HCT116 (cell line): ENCODE measurements around the gene GLOD4. TPM values are rescaled to one million over a fixed set of nuclear protein-coding genes. Genes with fewer than 3 reads are reported as not detected.

Source experiments
- ATAC-seq: fragments of 200-7000 bp; cut with Tn5 transposase; 2 replicates; pipeline ENCODE4 v1.9.1; 2020; ENCODE audit warnings: mild to moderate bottlenecking, moderate library complexity
- BruUV-seq: library from RNA; stranded (reverse); fragments of 400-500 nt; replicated peaks from 2 replicates; lab custom pipeline; 2021; lab: Mats Ljungman, UMichigan
- CTCF ChIA-PET: fragments of 300-600 bp; sonication (Branson Sonifier 250); formaldehyde crosslinking; loops from one replicate; lab custom pipeline; 2021; ENCODE audit warnings: antibody characterized with exemption; lab: Charles Lee
- POLR2A ChIA-PET: fragments of 300-600, 350-600 bp; sonication (Branson Sonifier 250); formaldehyde crosslinking; loops from one replicate; lab custom pipeline; 2021; ENCODE audit warnings: antibody characterized with exemption; lab: Charles Lee
- RAD21 ChIA-PET, 2 experiments: fragments of 300-600 bp; sonication (Branson Sonifier 250); formaldehyde crosslinking; loops; one replicate each; lab custom pipeline; 2023; ENCODE audit warnings: low total read pairs in 2 of 2; ENCODE audit not compliant: uncharacterized antibody in 2 of 2, unreplicated experiment in 2 of 2, low non-redundant PET in 1 of 2; lab: Charles Lee
- DNase-seq: peaks from one replicate; pipeline ENCODE4 v3.0.0-alpha.2; 2010; ENCODE audit warnings: low read depth, low spot score
- H2AFZ ChIP-seq: fragments of 200-600 bp; shearing (Covaris generic), sonication (generic); 2 replicates; pipeline ENCODE4 v1.6.1; 2017; ENCODE audit warnings: low read depth, mixed run types, mixed read lengths, antibody characterized with exemption, low read length; ENCODE audit not compliant: poor library complexity, severe bottlenecking
- H3K27ac ChIP-seq: 2 replicates; pipeline ENCODE4 v1.5.1; 2012; ENCODE audit warnings: low read depth, low read length
- H3K27me3 ChIP-seq: fragments of 200-600 bp; sonication (generic); 2 replicates; pipeline ENCODE4 v1.6.1; 2016; ENCODE audit warnings: mixed run types, low read length, mixed read lengths; ENCODE audit not compliant: insufficient read depth
- H3K36me3 ChIP-seq, 2 experiments: fragments of 200-500 bp in 1 of 2; fragments of 200-600 bp in 1 of 2; sonication (Bioruptor generic) in 1 of 2; sonication (generic) in 1 of 2; 2 replicates each; pipeline versions ENCODE4 v1.5.1 to v1.6.1; 2014 to 2016; ENCODE audit warnings: low read length in 2 of 2, inconsistent platforms in 1 of 2, mixed read lengths in 1 of 2, mixed run types in 1 of 2; ENCODE audit not compliant: insufficient read depth in 2 of 2, control insufficient read depth in 1 of 2
- H3K4me1 ChIP-seq, 2 experiments: fragments of 200-600 bp in 1 of 2; sonication (generic) in 1 of 2; 2 replicates each; pipeline versions ENCODE4 v1.5.1 to v1.6.1; 2012 to 2017; ENCODE audit warnings: low read length in 2 of 2, inconsistent platforms in 1 of 2, mild to moderate bottlenecking in 1 of 2, mixed read lengths in 1 of 2, mixed run types in 1 of 2, moderate library complexity in 1 of 2; ENCODE audit not compliant: insufficient read depth in 2 of 2, control insufficient read depth in 1 of 2
- H3K4me2 ChIP-seq: fragments of 200-600 bp; sonication (generic); 2 replicates; pipeline ENCODE4 v1.6.1; 2017; ENCODE audit warnings: mixed run types, low read length, mixed read lengths
- H3K4me3 ChIP-seq, 2 experiments: fragments of 200-600 bp in 1 of 2; sonication (generic) in 1 of 2; replicated peaks in 1 of 2; 2 replicates each; pipeline ENCODE4 v1.5.1; 2011 to 2016; ENCODE audit warnings: low read length in 2 of 2, control low read depth in 1 of 2, low read depth in 1 of 2, mild to moderate bottlenecking in 1 of 2, mixed read lengths in 1 of 2, mixed run types in 1 of 2
- H3K79me2 ChIP-seq: fragments of 200-600 bp; sonication (generic); 2 replicates; pipeline ENCODE4 v1.6.1; 2017; ENCODE audit warnings: mild to moderate bottlenecking, mixed run types, low read length, moderate library complexity, mixed read lengths; ENCODE audit not compliant: insufficient read depth
- H3K9ac ChIP-seq: fragments of 200-600 bp; sonication (generic); 2 replicates; pipeline ENCODE4 v1.6.1; 2016; ENCODE audit warnings: low read length, mixed read lengths
- H3K9me2 ChIP-seq: fragments of 200-600 bp; sonication (generic), shearing (Covaris generic); 2 replicates; pipeline ENCODE4 v1.6.1; 2017; ENCODE audit warnings: mixed run types, mild to moderate bottlenecking, moderate library complexity; ENCODE audit not compliant: insufficient read depth
- H3K9me3 ChIP-seq, 2 experiments: fragments of 200-500 bp in 1 of 2; fragments of 200-600 bp in 1 of 2; sonication (Bioruptor generic) in 1 of 2; sonication (generic) in 1 of 2; 2 replicates each; pipeline ENCODE4 v1.6.1; 2014 to 2017; ENCODE audit warnings: low read length in 2 of 2, mixed read lengths in 2 of 2, inconsistent platforms in 1 of 2, low read depth in 1 of 2, mild to moderate bottlenecking in 1 of 2, mixed run types in 1 of 2, moderate library complexity in 1 of 2; ENCODE audit not compliant: control insufficient read depth in 1 of 2, insufficient read depth in 1 of 2
- H4K20me1 ChIP-seq: fragments of 200-600 bp; sonication (generic), shearing (Covaris generic); 2 replicates; pipeline ENCODE4 v1.6.1; 2017; ENCODE audit warnings: mixed run types, mild to moderate bottlenecking, moderate library complexity; ENCODE audit not compliant: insufficient read depth
- CEBPB ChIP-seq: IDR thresholded peaks from 2 replicates; pipeline ENCODE4 v1.6.1; 2012; ENCODE audit warnings: low read depth
- EGR1 ChIP-seq: IDR thresholded peaks from 2 replicates; pipeline ENCODE4 v1.6.1; 2012; ENCODE audit warnings: low read depth
- JUND ChIP-seq: IDR thresholded peaks from 2 replicates; pipeline ENCODE4 v1.6.1; 2012
- MAX ChIP-seq: IDR thresholded peaks from 2 replicates; pipeline ENCODE4 v1.6.1; 2012
- POLR2A ChIP-seq: IDR thresholded peaks from 2 replicates; pipeline ENCODE4 v1.7.0; 2011; ENCODE audit warnings: borderline replicate concordance; ENCODE audit not compliant: insufficient read depth, insufficient read length; ENCODE audit errors: extremely low read depth
- SP1 ChIP-seq: IDR thresholded peaks from 2 replicates; pipeline ENCODE4 v1.6.1; 2012; ENCODE audit warnings: low read depth
- SRF ChIP-seq: IDR thresholded peaks from 2 replicates; pipeline ENCODE4 v1.6.1; 2012; ENCODE audit warnings: low read depth
- ZFX ChIP-seq: fragments of 450-650 bp; IDR thresholded peaks from 2 replicates; pipeline ENCODE4 v1.6.1; 2017
- ZNF274 ChIP-seq: fragments of 200-500 bp; sonication (Bioruptor generic); IDR thresholded peaks from 2 replicates; pipeline ENCODE4 v1.6.1; 2014; ENCODE audit warnings: mild to moderate bottlenecking, low read depth, low read length, inconsistent platforms
- intact Hi-C: fragments of 100-400 bp; cut with micrococcal nuclease; formaldehyde crosslinking; loops from 2 replicates; pipeline ENCODE4 v1.10.0; 2022
- total RNA-seq: library from RNA; stranded (reverse); gene quantifications from one replicate; pipeline ENCODE4 v1.2.1, GENCODE V29; 2021; ENCODE audit not compliant: unreplicated experiment

The GLOD4 gene
- total RNA-seq, 1 experiment from 2014 or later: 80.7 TPM

DNA sequence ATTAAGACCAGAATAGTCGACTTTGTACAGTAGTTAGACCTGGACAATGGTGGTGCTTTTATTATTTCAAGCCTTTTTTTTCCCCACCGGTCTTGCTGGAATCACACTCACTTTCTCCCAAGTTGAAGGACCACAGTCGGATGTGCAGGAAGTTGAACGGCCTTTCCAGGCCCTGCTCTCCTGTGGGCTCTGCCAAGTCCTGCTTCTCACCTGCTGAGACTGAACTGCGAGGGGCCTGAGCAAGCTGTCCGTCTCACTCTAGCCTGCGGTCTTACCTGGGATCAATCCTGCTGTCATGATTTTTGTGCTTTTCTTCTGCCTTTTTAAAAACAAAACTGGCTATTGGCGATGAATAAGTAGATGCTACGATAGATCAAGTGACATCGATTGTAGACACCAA, 48.3 kb downstream of the GLOD4 start:
- ChIA-PET CTCF (interaction anchor here (0.6 to 1.1 kb wide), 3 partner anchors 263 to 347 kb away, joined by 3 to 4 read pairs (median 4); partner anchors contain the start of gene TIMM22), RAD21 (no interaction called here)
- Histone ChIP-seq H2AFZ (no peak overlapping the region), H3K9me2 (no peaks in the 10 kb centered on the region), H4K20me1 (no peaks in the 10 kb centered on the region), H3K27me3 (no peaks in the 10 kb centered on the region)
- no peak for ATAC-seq
- TF ChIP-seq MAX: no peak
- no peak for TF ChIP-seq SRF
- TF ChIP-seq JUND: no peak
- TF ChIP-seq ZFX: no peak
- TF ChIP-seq CEBPB: no peak
- TF ChIP-seq SP1: no peak
- TF ChIP-seq ZNF274: no peak
- no peak for TF ChIP-seq EGR1
- TF ChIP-seq, all 23 proteins: peak for 0
- POLR2A ChIA-PET: no interaction called here
- Histone ChIP-seq H3K4me1 (peaks cover 3 to 22% of the 10 kb centered on the region in 2 experiments; a peak in 3 of 4 replicates), H3K4me2 (peak overlapping the region; percentile 90), H3K27ac (peak overlapping the region; percentile 84), H3K36me3 (peaks cover 8 to 19% of the 10 kb centered on the region in 2 experiments; a peak in 3 of 4 replicates), H3K9ac (peak overlapping the region; percentile 87), H3K79me2 (peaks cover 58% of the 10 kb centered on the region), H3K4me3 (peak overlapping the region; percentile 74 to 76), H3K9me3 (no peaks in the 10 kb centered on the region)
- TSS peak; percentile 63 for BruUV-seq
- DNase-seq: no peak
- intact Hi-C loops: no loop called here

GRCh38 chr17:732902-733720, 49.0 kb downstream of the GLOD4 start:
- no TSS peak for BruUV-seq
- Histone ChIP-seq H3K9me2 (no peaks in the 10 kb centered on the region), H3K27me3 (no peaks in the 10 kb centered on the region), H3K9ac (peak overlapping the region; percentile 87), H3K4me1 (peaks cover 3 to 22% of the 10 kb centered on the region in 2 experiments; a peak in 3 of 4 replicates), H3K36me3 (peaks cover 6 to 14% of the 10 kb centered on the region in 2 experiments; a peak in 3 of 4 replicates), H2AFZ (no peak overlapping the region), H4K20me1 (no peaks in the 10 kb centered on the region), H3K79me2 (peaks cover 53% of the 10 kb centered on the region), H3K4me3 (peak overlapping the region; percentile 74 to 76), H3K9me3 (no peaks in the 10 kb centered on the region), H3K27ac (peak overlapping the region; percentile 84), H3K4me2 (peak overlapping the region; percentile 90)
- intact Hi-C loops: no loop called here
- ATAC-seq (peak; percentile 26), DNase-seq (no peak)
- TF ChIP-seq EGR1 (no peak), POLR2A (no peak), ZFX (peak; percentile 2; the same call in 1 of the 2 replicates)
- POLR2A ChIA-PET: no interaction called here
- RAD21 ChIA-PET: no interaction called here
- CTCF ChIA-PET: interaction anchor here (0.6 to 1.1 kb wide), 2 partner anchors 264 to 346 kb away, joined by 4 read pairs; partner anchors contain the start of gene TIMM22
